ENCODE data around the gene FAM120A. TPM values are rescaled to one million over a fixed set of nuclear protein-coding genes. Genes with fewer than 3 reads are reported as not detected.

The FAM120A gene
- total and polyA plus RNA-seq, 11 donors: 37.9 to 123 (median 113) TPM

DNA sequence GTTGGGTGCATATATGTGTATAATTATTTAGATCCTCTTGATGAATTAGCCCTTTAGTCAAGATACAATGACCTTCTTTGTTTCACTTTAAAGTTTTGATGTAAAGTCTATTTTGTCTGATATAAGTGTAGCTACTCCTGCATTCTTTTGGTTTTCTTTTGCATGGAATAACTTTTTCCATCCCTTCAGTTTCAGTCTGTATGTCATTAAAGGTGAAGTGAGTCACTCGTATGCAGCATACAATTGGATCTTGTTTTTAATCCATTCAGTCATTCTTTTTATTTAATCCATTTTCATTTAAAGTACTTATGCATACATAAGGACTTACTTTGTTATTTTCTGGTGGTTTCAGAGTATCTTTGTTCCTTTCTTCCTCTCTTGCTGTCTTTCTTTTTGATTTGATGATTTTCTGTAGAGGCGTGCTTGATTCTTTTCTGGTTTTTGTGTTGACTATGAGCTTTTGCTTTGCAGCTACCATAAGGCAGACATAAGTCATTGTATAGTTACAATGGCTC lies 36.3 kb upstream of the FAM120A start:
- peaks cover 0 to 38% (median 19%) of the 10 kb centered on the region in 12 donors for H3K9me3 ChIP-seq
- H3K27me3 ChIP-seq: no peaks in the 10 kb centered on the region
- H3K36me3 ChIP-seq: no peaks in the 10 kb centered on the region
- 86 to 95% (median 92%) methylated on average over 2 of the region's 2 CpGs for WGBS, 4 donors
- H3K4me3 ChIP-seq: no peak overlapping the region
- DNase-seq (no peak), ATAC-seq (no peak)
- H3K4me1 ChIP-seq: no peaks in the 10 kb centered on the region
- H3K27ac ChIP-seq: no peak overlapping the region
- TF ChIP-seq POLR2A (IDR thresholded peaks at IDR 0.05) (no peak), CTCF (IDR thresholded peaks at IDR 0.05) (no peak)
- intact Hi-C loops (cut with DNase I): loop anchor here in 1 of 10 donors (10.0 kb wide), 1 partner anchor 560 kb away; no protein-coding TSS in a partner anchor

DNA sequence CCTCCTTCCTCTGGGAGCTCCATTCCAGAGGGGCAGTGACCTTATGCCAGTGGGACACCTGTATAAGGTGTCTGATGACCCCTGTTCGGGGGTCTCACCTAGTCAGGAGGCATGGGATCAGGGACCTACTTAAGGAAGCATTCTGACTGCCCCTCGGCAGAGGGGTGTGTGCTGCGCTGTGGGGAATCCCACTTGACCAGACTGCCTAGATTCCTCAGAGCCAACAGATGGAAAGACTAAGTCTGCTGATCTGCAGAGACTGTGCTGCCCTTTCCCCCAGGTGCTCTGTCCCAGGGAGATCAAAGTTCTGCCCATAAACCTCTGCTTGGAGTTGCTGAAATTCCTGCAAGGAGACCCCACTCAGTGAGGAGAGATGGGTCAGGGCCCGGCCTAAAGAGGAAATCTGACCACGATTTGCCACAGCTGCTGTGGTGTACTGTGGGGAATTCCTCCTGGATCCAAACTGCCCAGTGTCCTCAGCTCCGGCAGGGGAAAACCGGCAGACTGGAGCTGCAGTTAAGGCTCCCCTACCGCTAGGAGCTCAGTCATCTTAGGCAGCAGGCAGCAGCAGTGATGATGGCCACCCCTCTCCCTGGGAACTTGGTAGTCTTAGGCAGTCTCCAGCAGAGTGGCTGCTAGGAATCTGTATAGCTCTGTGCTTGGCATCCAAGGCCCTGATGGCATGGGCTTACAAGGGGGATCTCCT lies 34.8 kb upstream of the FAM120A start:
- Histone ChIP-seq H3K4me1 (no peaks in the 10 kb centered on the region), H3K27me3 (no peaks in the 10 kb centered on the region), H3K27ac (no peak overlapping the region), H3K36me3 (no peaks in the 10 kb centered on the region), H3K9me3 (peaks cover 0 to 38% (median 19%) of the 10 kb centered on the region in 12 donors), H3K4me3 (no peak overlapping the region)
- DNase-seq: no peak
- no peak for ATAC-seq
- intact Hi-C loops (cut with DNase I): loop anchor here in 1 of 10 donors (10.0 kb wide), 1 partner anchor 558 kb away; no protein-coding TSS in a partner anchor
- 74 to 88% (median 82%) methylated on average over 5 to 8 of the region's 8 CpGs for WGBS, 4 donors
- TF ChIP-seq POLR2A (IDR thresholded peaks at IDR 0.05) (no peak), CTCF (IDR thresholded peaks at IDR 0.05) (no peak)

DNA sequence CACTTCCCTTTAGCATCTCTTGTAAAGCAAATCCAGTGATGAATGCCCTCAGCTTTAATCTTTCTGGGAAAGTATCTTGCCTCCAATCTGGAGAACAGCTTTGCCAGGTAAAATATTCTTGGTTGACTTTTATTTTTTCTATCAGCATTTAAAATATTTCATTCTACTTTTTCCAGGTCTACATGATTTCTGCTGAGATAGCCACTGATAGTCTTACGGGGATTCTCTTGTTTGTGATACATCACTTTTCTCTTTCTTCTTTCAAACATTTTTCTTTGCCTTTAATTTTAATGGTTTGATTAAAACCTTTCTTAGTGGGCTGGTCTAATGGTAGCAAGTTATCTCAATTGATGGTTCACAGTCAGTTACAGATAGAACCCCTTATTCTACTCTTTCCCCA lies 33.9 kb upstream of the FAM120A start:
- Histone ChIP-seq H3K27ac (no peak overlapping the region), H3K4me3 (no peak overlapping the region), H3K4me1 (no peaks in the 10 kb centered on the region), H3K27me3 (no peaks in the 10 kb centered on the region), H3K9me3 (peaks cover 0 to 38% (median 19%) of the 10 kb centered on the region in 12 donors), H3K36me3 (no peaks in the 10 kb centered on the region)
- TF ChIP-seq POLR2A (IDR thresholded peaks at IDR 0.05) (no peak), CTCF (IDR thresholded peaks at IDR 0.05) (no peak)
- no peak for DNase-seq
- ATAC-seq: no peak
- 87 to 98% (median 95%) methylated on average over 1 of the region's 1 CpG for WGBS, 4 donors
- intact Hi-C loops (cut with DNase I): loop anchor here in 1 of 10 donors (10.0 kb wide), 1 partner anchor 557 kb away; no protein-coding TSS in a partner anchor

DNA sequence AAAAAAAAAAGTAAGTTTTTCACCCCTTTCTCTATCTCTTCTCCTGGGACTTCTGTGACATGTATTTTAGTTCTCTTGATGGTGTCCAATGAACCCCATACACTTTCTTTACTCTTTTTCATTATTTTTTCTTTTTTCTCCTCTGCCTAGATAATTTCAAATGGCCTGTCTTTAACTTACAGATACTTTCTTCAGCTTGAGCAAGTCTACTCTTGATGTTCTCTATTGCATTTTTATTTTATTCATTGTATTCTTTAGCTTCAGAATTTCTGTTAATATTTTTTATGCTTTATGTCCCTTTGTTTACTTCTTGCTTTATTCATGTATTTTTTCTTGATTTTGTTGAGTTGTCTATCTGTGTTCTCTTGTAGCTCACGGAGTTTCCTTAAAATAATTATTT lies 32.5 kb upstream of the FAM120A start:
- no peak overlapping the region for H3K4me3 ChIP-seq
- no peaks in the 10 kb centered on the region for H3K4me1 ChIP-seq
- H3K27me3 ChIP-seq: no peaks in the 10 kb centered on the region
- H3K9me3 ChIP-seq: peaks cover 0 to 38% (median 19%) of the 10 kb centered on the region in 12 donors
- H3K27ac ChIP-seq: no peak overlapping the region
- 88 to 94% (median 92%) methylated on average over 1 of the region's 1 CpG for WGBS, 4 donors
- intact Hi-C loops (cut with DNase I): loop anchor here in 1 of 10 donors (10.0 kb wide), 1 partner anchor 556 kb away; no protein-coding TSS in a partner anchor
- DNase-seq (no peak), ATAC-seq (no peak)
- no peak for TF ChIP-seq CTCF (IDR thresholded peaks at IDR 0.05)
- no peak for TF ChIP-seq POLR2A (IDR thresholded peaks at IDR 0.05)
- no peaks in the 10 kb centered on the region for H3K36me3 ChIP-seq
